GM19238 (cell line): ENCODE measurements around the gene ARHGAP4.

Experiments
- DNase-seq: peaks from one replicate; pipeline ENCODE4 v3.0.0; 2011; ENCODE audit warnings: low spot score; ENCODE audit not compliant: insufficient read length

The ARHGAP4 gene

GRCh38 chrX:153945956-153946943 lies 20.2 kb upstream of the ARHGAP4 start:
- DNase-seq = no peak

- DNase-seq = no peak
Observed at GRCh38 chrX:153944800-153945150, 18.7 kb upstream of the ARHGAP4 start.

GRCh38 chrX:153944140-153944799 lies 18.2 kb upstream of the ARHGAP4 start, which contains the start of gene RENBP:
TSS of gene RENBP (minus strand) at chrX:153944643. CDS start at chrX:153944610, 33 bp downstream.
- DNase-seq = peak; percentile 49

GRCh38 chrX:153941336-153942252 lies 15.5 kb upstream of the ARHGAP4 start:
- no peak for DNase-seq

GRCh38 chrX:153939573-153939972 lies 13.5 kb upstream of the ARHGAP4 start:
- no peak for DNase-seq

GRCh38 chrX:153938226-153938786 lies 12.2 kb upstream of the ARHGAP4 start:
- no peak for DNase-seq

GRCh38 chrX:153937056-153937455 lies 11.0 kb upstream of the ARHGAP4 start:
- DNase-seq = no peak

- DNase-seq = no peak
Observed at GRCh38 chrX:153935326-153935851, 9.3 kb upstream of the ARHGAP4 start.

GRCh38 chrX:153934762-153935325 lies 8.8 kb upstream of the ARHGAP4 start, which contains the start of gene NAA10:
TSS of gene NAA10 (minus strand) at chrX:153935037. CDS start at chrX:153934904, 133 bp downstream.
- peak; percentile 98 for DNase-seq

- DNase-seq = no peak
Observed at GRCh38 chrX:153934148-153934761, 8.2 kb upstream of the ARHGAP4 start.

- DNase-seq = no peak
Observed at GRCh38 chrX:153933748-153934147, 7.7 kb upstream of the ARHGAP4 start.

- DNase-seq = no peak
Observed at GRCh38 chrX:153932220-153932915, 6.3 kb upstream of the ARHGAP4 start.

- DNase-seq = no peak
Observed at GRCh38 chrX:153931748-153932147, 5.7 kb upstream of the ARHGAP4 start.

- DNase-seq = no peak
Observed at GRCh38 chrX:153931151-153931550, 5.1 kb upstream of the ARHGAP4 start.

- DNase-seq = no peak
Observed at GRCh38 chrX:153930011-153930910, 4.2 kb upstream of the ARHGAP4 start.

- DNase-seq = no peak
Observed at GRCh38 chrX:153929576-153929975, 3.5 kb upstream of the ARHGAP4 start.

- no peak for DNase-seq
Observed at GRCh38 chrX:153928846-153929245, 2.8 kb upstream of the ARHGAP4 start.
